ENCODE data around the gene KY.

- no peak for TF ChIP-seq CTCF (IDR thresholded peaks at IDR 0.05; ENCODE audit: low read length)
- TF ChIP-seq EZH2 (optimal IDR thresholded peaks at IDR 0.05; ENCODE audit: low read depth, low read length): no peak
- TF ChIP-seq EZH2phosphoT487 (IDR thresholded peaks at IDR 0.05; ENCODE audit: low read length): no peak
Observed at GRCh38 chr3:134677987-134678308, 27.1 kb upstream of the KY start.
